Measurements from ENCODE around the gene CARNS1. TPM values are rescaled to one million over a fixed set of nuclear protein-coding genes. Genes with fewer than 3 reads are reported as not detected.
A peak's percentile ranks its signal among the peaks of the same experiment; 100 is the strongest.

Gene CARNS1
- polyA plus RNA-seq, 6 donors from 2014 or later: 0.80 to 2.9 (median 1.7) TPM

- Mint-ChIP-seq H3K27me3 (no peaks in the 10 kb centered on the region), H3K27ac (peak overlapping the region in 3 of 6 donors; percentile 53 to 93 (median 90)), H3K36me3 (peaks cover 7 to 16% of the 10 kb centered on the region in 2 donors), H3K4me3 (peak overlapping the region; percentile 75 to 98 (median 95)), H3K4me1 (peaks cover 44 to 78% (median 63%) of the 10 kb centered on the region in 3 donors), H3K9me3 (no peaks in the 10 kb centered on the region)
- ATAC-seq (ENCODE audit: low read depth in 2 of 2) (no peak), DNase-seq (no peak)
Measured at GRCh38 chr11:67435031-67435726, 19.7 kb downstream of the CARNS1 start.

GRCh38 chr11:67435727-67436458 is 20.4 kb downstream of the CARNS1 start:
- DNase-seq (no peak), ATAC-seq (ENCODE audit: low read depth in 2 of 2) (no peak)
- H3K4me3 Mint-ChIP-seq: peak overlapping the region; percentile 94 to 98 (median 96)
- no peaks in the 10 kb centered on the region for H3K9me3 Mint-ChIP-seq
- peaks cover 51 to 85% (median 66%) of the 10 kb centered on the region in 3 donors for H3K4me1 Mint-ChIP-seq
- H3K27ac Mint-ChIP-seq: peak overlapping the region; percentile 51 to 96 (median 80)
- H3K27me3 Mint-ChIP-seq: no peaks in the 10 kb centered on the region
- peaks cover 7 to 16% of the 10 kb centered on the region in 2 donors for H3K36me3 Mint-ChIP-seq

GRCh38 chr11:67436459-67437081 is 21.1 kb downstream of the CARNS1 start:
- Mint-ChIP-seq H3K36me3 (peaks cover 7 to 16% of the 10 kb centered on the region in 2 donors), H3K27me3 (no peaks in the 10 kb centered on the region)
- DNase-seq: no peak

GRCh38 chr11:67437082-67437808 is 21.8 kb downstream of the CARNS1 start, which contains the start of gene PTPRCAP:
PTPRCAP (minus strand) TSS chr11:67437682; CDS start chr11:67437619, 63 bp downstream.
- Mint-ChIP-seq H3K4me1 (peaks cover 54 to 91% (median 67%) of the 10 kb centered on the region in 3 donors), H3K27me3 (no peaks in the 10 kb centered on the region), H3K27ac (peak within 1 kb of the TSS; percentile 88 to 96 (median 91)), H3K36me3 (peaks cover under 1 to 16% of the 10 kb centered on the region in 2 donors), H3K4me3 (peak within 1 kb of the TSS; percentile 94 to 98 (median 96)), H3K9me3 (no peaks in the 10 kb centered on the region)
- peak; percentile 82 for DNase-seq
- ATAC-seq (ENCODE audit: low read depth in 2 of 2): peak; percentile 69 to 71

More at GRCh38 chr11:67436459-67437081, 21.1 kb downstream of the CARNS1 start:
- Mint-ChIP-seq H3K27ac (peak overlapping the region; percentile 51 to 96 (median 90)), H3K4me1 (peaks cover 56 to 91% (median 68%) of the 10 kb centered on the region in 3 donors), H3K4me3 (peak overlapping the region; percentile 94 to 98 (median 96)), H3K9me3 (no peaks in the 10 kb centered on the region)
- peak; percentile 32 to 40 for ATAC-seq (ENCODE audit: low read depth in 2 of 2)

DNA sequence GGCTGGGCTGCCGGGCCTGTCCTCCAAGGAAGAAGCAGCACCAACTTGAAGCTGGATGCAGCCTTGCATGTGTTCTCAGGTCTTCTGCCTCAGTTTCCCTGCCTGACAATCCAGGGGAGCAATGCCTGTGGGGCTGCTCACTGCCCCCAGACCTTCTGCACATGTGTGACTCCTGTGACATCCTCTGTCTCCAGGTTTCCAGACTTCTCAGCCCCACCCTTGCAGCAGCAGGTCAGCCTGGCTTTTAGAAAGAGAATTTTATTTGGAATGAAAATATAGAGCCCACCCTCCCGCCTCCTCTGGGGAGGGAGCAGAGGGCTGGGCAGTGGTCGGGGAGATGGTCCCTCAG is 22.3 kb downstream of the CARNS1 start:
- Mint-ChIP-seq H3K9me3 (no peaks in the 10 kb centered on the region), H3K36me3 (peaks cover 0 to 16% of the 10 kb centered on the region in 2 donors), H3K27ac (peak overlapping the region; percentile 81 to 96 (median 89)), H3K4me3 (peak overlapping the region; percentile 94 to 98 (median 96)), H3K27me3 (no peaks in the 10 kb centered on the region), H3K4me1 (peaks cover 57 to 91% (median 67%) of the 10 kb centered on the region in 3 donors)
- no peak for ATAC-seq (ENCODE audit: low read depth in 2 of 2)
- no peak for DNase-seq

DNA sequence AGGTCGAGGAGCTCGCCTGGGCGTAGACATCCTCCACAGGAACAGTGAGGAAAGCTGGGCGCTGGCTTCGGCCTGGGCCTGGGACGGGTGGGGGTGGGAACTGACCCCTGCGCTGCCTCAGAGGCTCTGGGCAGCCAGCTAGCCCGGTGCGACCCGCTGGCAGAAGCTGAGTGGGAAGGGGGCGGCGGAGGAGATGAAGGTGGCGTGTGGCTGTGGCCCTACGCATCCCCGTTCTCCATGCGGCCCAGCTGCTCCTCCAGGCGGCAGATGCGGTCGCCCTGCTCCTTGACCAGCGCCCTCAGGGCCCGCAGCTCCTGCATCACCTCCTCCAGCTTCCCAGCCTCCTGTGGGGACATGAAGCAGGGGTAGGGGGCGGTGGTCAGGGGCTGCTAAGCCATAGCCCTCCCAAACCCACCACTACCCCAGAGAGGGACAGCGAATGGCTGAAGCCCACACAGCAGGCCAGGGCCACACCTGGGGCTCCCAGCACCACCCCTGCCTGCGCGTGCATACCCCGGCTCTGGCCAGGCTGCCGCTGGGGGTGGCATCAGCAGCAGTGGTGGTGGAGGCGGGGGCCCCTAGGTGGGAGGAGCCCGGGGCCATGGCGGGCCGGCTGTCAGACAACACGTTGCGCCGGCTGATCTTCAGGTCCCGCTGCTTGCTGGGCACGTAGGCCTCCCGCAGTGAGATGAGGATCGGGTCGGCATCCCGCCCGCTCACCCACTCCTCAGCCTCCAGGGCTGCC is 22.9 kb downstream of the CARNS1 start:
- Mint-ChIP-seq H3K36me3 (peaks cover 0 to 16% of the 10 kb centered on the region in 2 donors), H3K27ac (peak overlapping the region in 3 of 6 donors; percentile 92 to 96 (median 94)), H3K4me1 (peaks cover 59 to 87% (median 64%) of the 10 kb centered on the region in 3 donors), H3K27me3 (no peaks in the 10 kb centered on the region), H3K9me3 (no peaks in the 10 kb centered on the region), H3K4me3 (peak overlapping the region; percentile 94 to 98 (median 96))
- DNase-seq (no peak), ATAC-seq (ENCODE audit: low read depth in 2 of 2) (peak in 1 of 2 donors; percentile 10)

DNA sequence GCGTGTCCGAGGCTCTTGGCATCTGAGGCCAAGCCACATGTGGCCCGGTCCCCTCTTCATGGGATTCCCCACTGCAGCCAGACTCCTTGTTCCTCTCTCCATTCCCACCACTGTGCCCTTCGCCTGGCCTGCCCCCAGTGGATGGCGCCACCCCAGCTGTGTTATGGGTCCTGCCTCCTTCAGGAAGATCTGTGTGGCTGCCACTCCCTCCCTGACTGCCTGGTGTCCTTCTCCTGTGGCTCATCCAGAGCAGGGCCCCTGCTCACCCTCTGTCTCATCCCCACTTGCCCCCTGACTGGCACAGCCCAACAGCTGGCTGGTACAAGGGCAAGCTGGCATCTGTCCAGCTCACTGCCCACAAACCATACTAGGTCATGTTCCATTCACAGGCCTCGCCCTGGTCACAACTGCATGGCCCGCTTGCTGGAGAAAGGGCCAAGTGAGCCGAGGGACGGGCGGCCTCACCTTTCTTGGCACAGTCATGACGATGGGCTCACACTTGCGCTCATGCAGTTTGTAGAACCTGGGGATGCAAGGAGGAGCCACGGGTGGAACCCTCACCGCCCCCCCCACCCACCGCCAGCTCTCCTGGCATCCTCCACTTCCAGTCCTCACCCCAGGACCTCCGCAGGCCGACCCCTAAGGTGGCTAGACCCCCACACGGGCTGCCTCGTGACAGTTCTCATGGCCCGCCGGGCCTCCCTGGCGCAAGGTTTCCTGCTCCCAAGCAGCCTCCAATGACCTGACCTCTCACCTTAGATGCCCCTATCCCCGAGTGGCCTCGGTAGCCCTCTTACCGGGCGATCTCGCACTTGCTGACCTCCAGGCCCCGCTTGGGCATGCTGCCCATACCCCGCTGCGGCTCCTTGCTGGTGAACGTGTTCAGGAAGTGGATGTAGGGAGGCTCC is 24.1 kb downstream of the CARNS1 start:
- DNase-seq (no peak), ATAC-seq (ENCODE audit: low read depth in 2 of 2) (no peak)
- H3K9me3 Mint-ChIP-seq: no peaks in the 10 kb centered on the region
- H3K36me3 Mint-ChIP-seq: peaks cover 0 to 16% of the 10 kb centered on the region in 2 donors
- H3K27ac Mint-ChIP-seq: peak overlapping the region in 5 of 6 donors; percentile 68 to 97 (median 94)
- peaks cover 53 to 85% (median 66%) of the 10 kb centered on the region in 3 donors for H3K4me1 Mint-ChIP-seq
- peak overlapping the region; percentile 72 to 97 (median 94) for H3K4me3 Mint-ChIP-seq
- no peaks in the 10 kb centered on the region for H3K27me3 Mint-ChIP-seq

GRCh38 chr11:67440229-67441097 is 25.0 kb downstream of the CARNS1 start:
- H3K4me3 Mint-ChIP-seq: peak overlapping the region; percentile 51 to 97 (median 80)
- H3K27me3 Mint-ChIP-seq: no peaks in the 10 kb centered on the region
- H3K36me3 Mint-ChIP-seq: peaks cover 0 to 12% of the 10 kb centered on the region in 2 donors
- no peak for DNase-seq
- peaks cover 59 to 85% (median 70%) of the 10 kb centered on the region in 3 donors for H3K4me1 Mint-ChIP-seq
- H3K9me3 Mint-ChIP-seq: no peaks in the 10 kb centered on the region
- peak overlapping the region in 5 of 6 donors; percentile 84 to 94 (median 86) for H3K27ac Mint-ChIP-seq
- no peak for ATAC-seq (ENCODE audit: low read depth in 2 of 2)

DNA sequence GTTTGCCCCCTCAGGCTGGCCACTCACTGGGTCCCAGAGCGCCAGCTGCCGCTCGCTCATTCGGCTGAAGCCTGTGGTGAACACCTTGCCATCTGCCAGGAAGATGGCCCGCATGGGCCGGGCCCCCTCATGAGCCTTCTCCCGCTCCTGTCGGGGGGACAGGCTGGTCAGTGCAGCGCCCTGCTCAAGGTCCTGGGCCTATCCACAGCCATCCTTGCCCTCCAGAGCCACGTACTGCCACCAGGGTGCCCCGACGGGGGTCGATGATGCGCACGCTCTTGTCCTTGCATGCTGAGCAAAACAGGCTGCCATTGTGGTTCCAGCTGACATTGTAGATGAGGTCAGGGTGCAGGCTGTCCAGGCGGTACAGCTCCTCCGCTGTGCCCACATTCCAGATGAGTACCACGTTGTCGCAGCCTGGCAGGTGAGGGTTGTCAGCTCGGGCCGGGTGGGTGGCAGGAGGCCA is 25.7 kb downstream of the CARNS1 start:
- Mint-ChIP-seq H3K27ac (peak overlapping the region in 4 of 6 donors; percentile 84 to 96 (median 90)), H3K36me3 (peaks cover 0 to 8% of the 10 kb centered on the region in 2 donors)
- peak; percentile 25 for DNase-seq

DNA sequence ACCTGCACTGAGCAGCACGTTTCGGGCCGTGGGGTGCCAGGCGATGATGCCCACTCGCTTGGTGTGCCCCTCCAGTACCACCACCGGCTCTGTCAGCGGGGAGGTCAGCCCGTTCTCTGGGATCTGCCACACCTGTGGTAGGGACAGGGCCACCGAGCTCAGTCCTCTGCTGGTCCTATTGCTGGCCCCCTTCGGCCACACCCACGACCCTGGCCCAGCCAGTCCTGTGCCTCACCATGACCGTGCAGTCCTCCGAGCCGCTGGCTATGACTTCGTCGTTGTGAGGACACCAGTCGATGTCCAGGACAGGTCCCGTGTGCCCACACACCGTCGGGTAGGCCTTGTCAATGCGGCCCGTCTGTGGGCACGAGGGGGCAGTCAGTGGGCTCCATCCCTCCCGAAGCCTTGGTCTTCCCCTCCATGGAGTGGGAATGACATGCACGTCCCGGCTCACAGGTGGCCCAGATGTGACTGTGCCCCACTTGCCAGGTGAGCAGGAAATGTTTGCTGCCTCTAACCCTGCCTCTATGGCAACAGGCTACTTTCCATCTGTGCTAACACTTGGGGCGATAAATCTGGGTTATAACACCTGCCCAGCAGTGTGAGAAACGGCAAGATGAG is 26.4 kb downstream of the CARNS1 start:
- no peaks in the 10 kb centered on the region for H3K27me3 Mint-ChIP-seq
- peak overlapping the region; percentile 66 to 97 (median 77) for H3K4me3 Mint-ChIP-seq
- peak; percentile 24 for DNase-seq
- ATAC-seq (ENCODE audit: low read depth in 2 of 2): peak; percentile 9 to 12
- H3K4me1 Mint-ChIP-seq: peaks cover 59 to 84% (median 80%) of the 10 kb centered on the region in 3 donors
- peaks cover 0 to 2% of the 10 kb centered on the region in 2 donors for H3K36me3 Mint-ChIP-seq
- no peaks in the 10 kb centered on the region for H3K9me3 Mint-ChIP-seq
- peak overlapping the region; percentile 67 to 97 (median 94) for H3K27ac Mint-ChIP-seq

More for the DNA sequence above, 25.7 kb downstream of the CARNS1 start:
- H3K27me3 Mint-ChIP-seq: no peaks in the 10 kb centered on the region
- no peak for ATAC-seq (ENCODE audit: low read depth in 2 of 2)
- no peaks in the 10 kb centered on the region for H3K9me3 Mint-ChIP-seq
- peaks cover 60 to 85% (median 76%) of the 10 kb centered on the region in 3 donors for H3K4me1 Mint-ChIP-seq
- H3K4me3 Mint-ChIP-seq: peak overlapping the region in 7 of 8 donors; percentile 52 to 97 (median 73)

Measured in naive B cell (primary cell).